SKM-1 treated with dmso at 0.1 percent for 144 hours (cell line): ENCODE data around the gene CCT8L2.
"Not testable (repeated sequence)": the region's sequence is repeated elsewhere in the genome, so short reads cannot be mapped to it uniquely, and the experiment has no call there.

Source experiments
- DNase-seq: peaks from one replicate; lab custom pipeline; 2025; ENCODE audit not compliant: unreplicated experiment; lab: John Stamatoyannopoulos, UW

CCT8L2 gene, protein sequence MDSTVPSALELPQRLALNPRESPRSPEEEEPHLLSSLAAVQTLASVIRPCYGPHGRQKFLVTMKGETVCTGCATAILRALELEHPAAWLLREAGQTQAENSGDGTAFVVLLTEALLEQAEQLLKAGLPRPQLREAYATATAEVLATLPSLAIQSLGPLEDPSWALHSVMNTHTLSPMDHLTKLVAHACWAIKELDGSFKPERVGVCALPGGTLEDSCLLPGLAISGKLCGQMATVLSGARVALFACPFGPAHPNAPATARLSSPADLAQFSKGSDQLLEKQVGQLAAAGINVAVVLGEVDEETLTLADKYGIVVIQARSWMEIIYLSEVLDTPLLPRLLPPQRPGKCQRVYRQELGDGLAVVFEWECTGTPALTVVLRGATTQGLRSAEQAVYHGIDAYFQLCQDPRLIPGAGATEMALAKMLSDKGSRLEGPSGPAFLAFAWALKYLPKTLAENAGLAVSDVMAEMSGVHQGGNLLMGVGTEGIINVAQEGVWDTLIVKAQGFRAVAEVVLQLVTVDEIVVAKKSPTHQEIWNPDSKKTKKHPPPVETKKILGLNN

DNA sequence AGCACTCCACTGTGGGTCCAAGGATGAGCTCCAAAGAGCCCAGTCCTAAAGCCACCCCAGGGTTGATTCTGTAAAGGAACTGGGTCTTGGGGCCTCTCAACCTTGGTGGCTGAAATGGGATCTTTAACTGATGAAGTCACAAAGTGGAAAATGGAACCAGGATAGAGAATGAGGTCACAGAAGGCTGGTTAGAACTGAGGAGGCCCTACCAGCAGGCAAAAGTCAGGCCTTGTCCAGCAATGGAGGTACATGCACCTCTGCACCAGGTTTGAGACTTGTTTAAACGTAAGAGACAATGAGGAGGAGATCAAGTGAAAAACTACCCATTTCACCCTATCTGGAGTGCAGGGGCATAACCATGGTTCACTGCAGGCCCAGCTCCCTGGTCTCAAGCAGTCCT lies at the start of gene CCT8L2:
TSS of gene CCT8L2 (minus strand) at position 101 of the 400 bp plus-strand sequence. CDS start 260 bp downstream, outside the sequence.
- not testable (repeated sequence) for DNase-seq

DNA sequence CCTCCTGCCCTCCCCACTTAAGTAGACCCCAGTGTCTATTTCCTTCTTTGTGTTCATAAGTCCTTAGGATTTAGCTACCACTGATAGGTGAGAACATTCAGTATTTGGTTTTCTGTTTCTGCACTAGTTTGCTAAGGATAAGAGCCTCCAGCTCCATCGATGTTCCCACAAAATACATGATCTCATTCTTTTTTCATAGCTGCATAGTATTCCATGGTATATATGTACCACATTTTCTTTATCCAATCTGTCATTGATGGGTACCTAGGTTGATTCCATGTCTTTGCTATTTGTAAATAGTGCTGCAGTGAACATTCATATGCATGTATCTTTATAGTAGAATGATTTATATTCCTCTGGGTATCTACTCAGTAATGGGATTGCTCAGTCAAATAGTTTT lies 42.8 kb upstream of the CCT8L2 start:
- DNase-seq: not testable (repeated sequence)

- DNase-seq: not testable (repeated sequence)
Observed at GRCh38 chr22:16634092-16634491, 41.5 kb upstream of the CCT8L2 start.

- not testable (repeated sequence) for DNase-seq
Observed at GRCh38 chr22:16628476-16628875, 35.9 kb upstream of the CCT8L2 start.

GRCh38 chr22:16625018-16625417 lies 32.4 kb upstream of the CCT8L2 start:
- DNase-seq: not testable (repeated sequence)

DNA sequence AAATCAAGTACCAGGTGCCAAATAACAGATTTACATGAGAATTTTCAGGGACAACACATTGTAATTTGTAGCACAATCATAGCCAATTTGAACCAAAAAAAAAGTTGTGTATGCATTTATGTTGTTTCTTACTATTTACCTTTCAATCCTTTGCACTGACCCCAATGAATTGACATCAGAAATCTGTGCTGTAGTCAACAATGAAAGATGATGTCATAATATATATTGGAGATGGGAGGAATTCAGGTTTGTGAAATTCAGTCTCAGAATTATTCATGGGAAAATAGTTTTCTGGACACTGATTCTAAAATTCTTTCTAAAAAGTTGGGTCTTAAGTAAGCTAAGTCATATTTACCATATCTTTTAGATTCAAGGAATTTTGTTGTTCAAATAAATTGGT lies 31.0 kb upstream of the CCT8L2 start:
- not testable (repeated sequence) for DNase-seq

DNA sequence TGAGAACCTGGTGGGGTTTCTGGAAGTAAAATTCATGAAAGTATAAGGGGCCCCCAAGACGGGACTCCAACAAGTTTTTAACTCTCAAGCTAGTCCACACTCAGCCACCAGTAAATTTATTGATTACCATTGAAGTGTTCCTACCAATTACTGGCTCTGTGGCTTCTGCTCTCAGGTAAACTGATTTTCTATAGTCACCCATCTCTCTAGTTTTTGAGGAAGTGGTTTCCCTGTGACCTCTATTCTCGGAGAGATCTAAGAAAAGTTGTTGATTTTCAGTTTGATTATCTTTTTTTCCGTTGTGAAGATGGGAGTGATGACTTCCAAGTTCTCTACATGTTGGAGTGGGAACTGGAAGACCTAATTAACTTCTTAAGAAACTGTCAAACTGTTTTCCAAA lies 24.9 kb upstream of the CCT8L2 start:
- not testable (repeated sequence) for DNase-seq

DNA sequence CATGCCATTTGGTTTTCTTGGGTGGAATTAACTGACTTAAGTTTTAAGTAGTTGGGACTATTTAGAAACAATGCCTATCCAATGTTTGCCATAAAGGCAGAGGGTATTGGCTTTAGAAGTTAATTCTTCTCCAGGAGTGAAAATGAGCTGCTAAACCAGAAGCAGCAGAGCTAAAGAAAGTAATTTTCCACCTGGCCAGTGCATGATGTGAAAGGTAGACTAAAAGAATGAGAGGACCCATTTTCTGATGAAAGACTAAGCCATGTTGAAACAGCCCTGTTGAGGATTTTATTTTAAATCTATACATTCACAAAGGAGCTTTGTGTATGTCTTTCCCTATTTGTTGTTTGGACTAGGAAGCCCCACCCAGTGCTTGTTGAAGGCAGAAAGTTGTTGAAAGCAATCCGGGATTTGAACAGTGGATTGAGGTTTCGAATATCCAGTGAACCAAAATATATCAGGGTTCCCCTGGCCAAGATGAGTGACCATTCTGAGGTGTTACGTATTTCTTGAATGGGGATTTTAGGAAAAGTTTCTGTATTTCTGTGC lies 23.9 kb upstream of the CCT8L2 start:
- DNase-seq: not testable (repeated sequence)

GRCh38 chr22:16615606-16616245 lies 23.1 kb upstream of the CCT8L2 start:
- DNase-seq: not testable (repeated sequence)

GRCh38 chr22:16609548-16610261 lies 17.1 kb upstream of the CCT8L2 start:
- no peak for DNase-seq

DNA sequence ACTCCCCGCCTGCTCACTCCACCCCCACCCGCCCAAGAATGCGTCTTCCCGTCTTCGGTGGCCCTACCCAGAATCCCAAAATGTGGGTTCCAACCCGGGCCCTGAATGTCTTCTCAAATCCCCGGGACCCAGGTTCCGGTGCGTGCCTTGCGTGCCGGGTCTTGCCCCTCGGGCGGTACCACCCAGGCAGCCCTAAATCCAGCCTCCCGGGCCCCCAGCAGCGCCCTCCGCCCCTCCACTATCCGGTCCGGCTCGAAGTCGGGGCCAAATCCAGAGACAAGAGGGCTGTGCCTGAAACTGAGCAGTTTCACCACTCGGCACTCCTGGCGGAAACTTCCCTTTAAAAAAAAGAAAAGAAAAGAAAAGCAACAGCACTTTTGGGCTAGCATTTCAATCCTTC lies 16.3 kb upstream of the CCT8L2 start:
- DNase-seq: no peak

DNA sequence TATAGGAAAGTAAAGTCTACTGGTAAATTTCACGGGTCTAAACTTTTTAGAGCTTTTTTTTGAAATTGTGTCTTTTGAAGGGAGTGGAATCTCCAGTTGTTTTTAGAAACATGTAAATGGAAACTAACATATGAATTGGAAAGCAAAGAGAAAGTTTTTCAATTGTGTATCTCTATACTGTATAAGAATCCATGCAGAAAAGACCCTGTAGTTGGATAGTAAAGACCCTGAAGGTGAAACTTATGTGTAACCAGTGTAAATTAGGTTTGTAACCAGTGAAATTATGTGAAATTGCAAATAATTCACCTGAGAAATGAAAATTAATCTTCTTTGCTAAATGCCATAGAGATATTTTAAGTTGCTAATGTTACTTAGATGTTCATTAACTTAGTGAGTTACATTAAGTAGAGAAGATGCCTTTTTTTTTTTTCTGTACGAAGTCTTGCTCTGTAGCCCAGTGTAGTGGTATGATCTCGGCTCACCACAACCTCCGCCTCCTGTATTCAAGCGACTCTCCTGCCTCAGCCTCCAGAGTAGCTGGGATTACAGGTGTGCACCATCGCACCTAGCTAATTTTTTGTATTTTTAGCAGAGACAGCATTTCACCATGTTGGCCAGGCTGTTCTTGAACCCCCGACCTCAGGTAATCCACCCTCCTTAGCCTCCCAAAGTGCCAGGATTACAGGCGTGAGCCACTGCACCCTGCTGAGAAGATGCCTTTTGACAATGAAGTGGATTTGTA lies 11.8 kb upstream of the CCT8L2 start:
- DNase-seq: not testable (repeated sequence)

DNA sequence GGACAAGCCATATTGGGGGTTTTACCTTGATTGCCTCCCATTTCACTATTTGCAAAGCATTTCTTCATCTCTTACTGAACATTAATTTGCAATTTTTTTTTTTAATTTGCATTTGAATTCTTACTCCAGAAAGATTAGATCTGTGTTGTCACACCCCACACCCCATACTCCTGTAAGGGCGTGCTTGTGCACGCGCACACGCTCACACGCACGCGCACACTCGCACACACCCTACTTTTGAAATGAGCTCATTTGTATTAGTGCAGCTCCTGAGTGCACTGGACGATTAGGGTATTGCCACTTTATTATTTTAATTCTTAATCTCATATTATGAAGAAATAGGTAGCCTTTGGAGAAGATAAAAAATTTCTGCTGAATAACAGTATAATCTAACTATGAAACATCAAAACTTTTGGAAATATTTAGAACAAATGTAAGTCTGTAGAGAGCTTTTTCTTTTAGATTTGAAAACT lies 11.2 kb upstream of the CCT8L2 start:
- DNase-seq: not testable (repeated sequence)

DNA sequence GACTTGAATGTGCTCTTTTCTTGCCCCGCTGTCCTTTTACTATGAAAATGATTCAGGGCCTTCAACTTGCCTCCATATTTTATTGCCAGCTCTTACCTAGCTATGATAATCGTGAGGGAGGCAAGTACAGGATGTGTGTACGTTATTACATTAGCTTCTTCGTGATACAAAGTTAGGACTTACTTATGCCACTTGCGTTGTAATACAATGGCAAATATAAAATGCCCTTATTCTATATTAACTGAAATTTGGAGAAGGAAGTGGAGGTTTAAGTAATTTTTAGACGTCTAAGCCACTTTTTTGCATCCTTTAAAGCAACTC lies 10.8 kb upstream of the CCT8L2 start:
- no peak for DNase-seq

GRCh38 chr22:16602728-16603447 lies 10.3 kb upstream of the CCT8L2 start:
- DNase-seq: not testable (repeated sequence)

GRCh38 chr22:16602224-16602727 lies 9.7 kb upstream of the CCT8L2 start:
- not testable (repeated sequence) for DNase-seq

DNA sequence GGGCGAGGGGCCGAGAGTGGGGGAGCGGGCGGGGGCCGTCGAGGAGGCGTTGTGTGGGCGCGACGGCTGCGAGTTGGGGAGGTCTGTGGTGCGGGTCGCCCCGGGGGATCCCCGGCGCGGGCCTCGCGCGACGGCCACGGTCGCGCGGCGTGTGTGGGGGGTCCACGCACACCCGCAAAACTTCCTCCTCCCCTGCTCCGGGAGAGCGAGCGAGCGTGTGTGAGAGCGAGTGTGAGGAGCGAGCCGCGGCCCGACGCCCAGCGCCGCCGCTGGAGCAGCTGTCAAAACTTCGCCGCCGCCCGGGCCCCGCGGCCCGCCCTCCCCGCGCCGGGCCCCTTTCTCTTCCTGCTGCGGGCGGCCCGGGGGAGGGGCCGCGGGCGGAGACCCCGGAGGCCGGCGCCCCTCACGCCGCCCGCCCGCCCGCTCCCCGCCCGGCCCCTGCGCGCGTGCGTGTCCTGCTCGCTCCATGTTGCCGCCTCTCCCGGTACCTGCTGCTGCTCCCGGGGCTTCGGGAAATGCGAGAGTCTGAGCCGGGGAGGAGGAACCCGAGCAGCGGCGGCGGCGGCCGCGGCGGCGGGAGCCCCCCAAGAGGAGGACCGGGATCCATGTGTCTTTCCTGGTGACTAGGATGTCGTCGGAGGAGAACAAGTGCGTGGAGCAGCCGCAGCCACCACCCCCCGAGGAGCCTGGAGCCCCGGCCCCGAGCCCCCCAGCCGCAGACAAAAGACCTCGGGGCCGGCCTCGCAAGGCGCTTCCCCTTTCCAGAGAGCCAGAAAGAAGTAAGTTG lies 9.0 kb upstream of the CCT8L2 start:
- DNase-seq: peak; percentile 21

DNA sequence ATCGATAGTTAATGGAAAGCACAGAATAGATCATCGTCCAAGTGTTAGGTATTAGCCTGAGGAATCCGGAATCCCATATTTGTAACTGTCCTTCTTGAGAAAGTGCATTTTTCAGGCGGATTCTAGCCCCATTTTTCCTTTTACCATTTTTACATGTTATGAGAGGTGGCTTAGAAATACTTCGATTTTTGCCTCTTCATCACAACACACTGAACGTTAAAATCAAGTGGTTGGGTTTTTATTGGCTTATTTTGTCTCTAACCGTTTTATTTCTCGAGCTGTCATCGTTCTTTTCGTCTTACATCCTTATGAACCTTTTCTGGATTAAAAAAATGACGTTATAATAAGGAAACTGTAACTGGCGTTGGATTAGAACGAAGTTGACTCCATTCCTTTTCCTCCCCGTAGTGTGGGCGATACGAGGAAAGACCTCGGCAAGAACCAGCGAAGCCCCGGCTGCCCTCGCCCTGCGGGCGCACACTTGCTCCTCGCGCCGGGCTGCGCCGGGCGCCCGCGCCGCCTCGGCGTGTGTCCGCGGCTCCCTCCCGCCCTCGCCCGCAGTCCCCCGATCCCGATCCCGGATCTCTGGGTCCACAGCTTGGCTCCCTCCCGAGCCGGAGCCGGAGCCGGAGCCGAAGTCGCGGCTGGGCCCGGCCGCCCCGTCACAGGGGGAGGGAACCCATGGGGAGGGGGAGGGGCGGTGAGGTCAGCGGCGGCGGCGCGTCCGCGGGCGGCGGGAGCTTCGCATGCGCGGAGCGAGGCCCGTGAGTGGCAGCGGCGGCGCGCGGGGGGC lies 8.2 kb upstream of the CCT8L2 start:
- DNase-seq: not testable (repeated sequence)
